ENCODE measurements around the gene HK3. TPM values are rescaled to one million over a fixed set of nuclear protein-coding genes. Genes with fewer than 3 reads are reported as not detected.

Gene HK3
- total and polyA plus RNA-seq, 4 experiments from 2014 or later, result 1.5 to 3.1 TPM; not detected in 2

DNA sequence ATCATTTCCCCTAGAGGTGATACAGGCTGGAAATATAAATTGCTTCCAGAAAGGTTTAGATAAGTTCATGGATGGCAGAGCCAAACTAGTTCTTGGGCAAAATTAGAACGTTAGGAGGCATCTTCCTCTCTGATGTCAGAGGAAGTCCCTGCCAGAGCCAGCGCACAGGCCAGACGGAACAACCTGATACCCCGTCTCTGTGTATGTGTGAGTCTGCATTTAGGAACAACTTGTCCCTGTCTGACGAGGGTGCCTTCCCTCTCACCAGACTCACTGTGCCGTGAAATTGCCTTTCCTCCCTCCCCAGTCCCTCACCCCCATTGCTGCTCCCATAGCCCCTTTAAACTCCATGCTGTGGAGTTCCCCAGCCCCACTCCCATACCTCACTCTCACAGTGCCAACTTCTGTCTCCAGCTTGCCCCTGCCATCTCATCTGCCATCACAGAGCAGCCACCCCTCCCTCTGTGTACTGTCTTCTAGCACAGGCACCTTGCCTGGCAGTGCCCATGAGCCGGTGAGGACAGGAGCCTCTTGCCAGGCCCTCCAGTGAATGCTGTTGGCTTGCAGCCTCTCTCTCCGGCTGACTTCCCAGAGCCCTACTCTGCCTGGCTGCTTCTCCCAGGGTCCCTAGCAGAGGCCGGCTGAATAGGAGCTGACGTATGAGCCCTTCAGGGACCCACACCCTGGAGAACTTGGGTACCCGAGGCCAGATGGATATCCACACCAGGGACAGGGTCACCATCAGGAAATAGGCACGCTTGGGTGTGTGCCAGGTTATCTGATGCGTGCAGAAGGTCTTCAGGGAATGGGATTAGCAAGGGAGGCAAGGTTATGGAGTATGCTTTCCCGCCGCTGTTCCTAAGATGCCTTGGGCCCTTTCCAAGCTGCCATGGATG lies 62.1 kb downstream of the HK3 start:
- Histone ChIP-seq H3K36me3 (ENCODE audit: insufficient read depth, low read length) (no peaks in the 10 kb centered on the region), H3K4me3 (ENCODE audit: low read length in 2 of 2) (no peak overlapping the region), H3K4me1 (ENCODE audit: insufficient read depth, low read length) (no peaks in the 10 kb centered on the region), H3K9me3 (ENCODE audit: control insufficient read depth in 1 of 2, low read length in 2 of 2) (no peaks in the 10 kb centered on the region), H3K27ac (ENCODE audit: low read depth, low read length) (no peak overlapping the region), H3K27me3 (ENCODE audit: insufficient read depth, low read length) (no peaks in the 10 kb centered on the region)
- DNase-seq, result no peak
- Mint-ChIP-seq H3K27me3 (peaks cover 22 to 24% of the 10 kb centered on the region in 2 donors), H3K4me3 (no peak overlapping the region), H3K36me3 (no peaks in the 10 kb centered on the region), H3K9me3 (peaks cover 0 to 5% (median 0%) of the 10 kb centered on the region in 8 donors), H3K27ac (no peak overlapping the region), H3K4me1 (no peaks in the 10 kb centered on the region)
- intact Hi-C loops (cut with micrococcal nuclease), result no loop called here
- ChIA-PET POLR2A (ENCODE audit: partially characterized antibody) (no interaction called here), CTCF (ENCODE audit: partially characterized antibody) (no interaction called here)

DNA sequence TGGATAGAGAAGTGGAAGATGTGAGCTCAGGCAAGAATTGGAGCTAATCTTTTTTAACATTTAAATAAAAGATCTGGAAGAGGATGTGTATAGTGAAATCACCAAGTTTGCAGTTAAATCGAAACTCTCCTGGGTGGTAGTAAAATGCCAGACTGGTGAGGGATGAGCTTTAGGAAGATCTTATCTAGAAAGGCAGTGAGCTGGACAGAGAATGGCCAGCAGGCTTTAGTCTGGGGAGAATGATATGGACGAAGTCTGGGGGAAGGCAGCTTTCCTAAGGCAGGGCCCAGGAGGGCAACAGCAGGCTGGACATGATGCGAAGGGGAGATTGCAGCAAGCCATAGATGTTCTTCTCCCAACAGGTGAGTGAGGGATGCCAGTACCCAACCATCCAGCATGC lies 63.2 kb downstream of the HK3 start:
- H3K36me3 Mint-ChIP-seq, result no peaks in the 10 kb centered on the region

DNA sequence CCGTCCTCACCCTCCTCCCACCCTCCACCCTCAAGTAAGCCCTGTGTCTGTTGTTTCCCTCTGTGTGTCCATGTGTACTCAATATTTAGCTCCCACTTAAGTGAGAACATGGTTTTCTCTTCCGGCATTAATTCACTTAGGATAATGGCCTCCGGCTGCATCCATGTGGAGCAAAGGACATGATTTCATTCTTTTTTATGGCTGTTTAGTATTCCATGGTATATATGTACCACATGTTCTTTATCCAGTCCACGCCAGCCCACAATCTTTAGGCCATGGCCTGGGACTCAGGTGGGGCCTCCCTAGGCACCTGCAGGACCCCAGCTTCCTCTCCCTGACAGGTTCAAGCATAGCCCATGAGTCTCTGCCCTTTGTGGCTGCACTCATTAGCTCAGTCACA lies 65.9 kb downstream of the HK3 start:
- H3K4me1 Mint-ChIP-seq, result peaks cover 0 to 3% (median under 1%) of the 10 kb centered on the region in 4 donors

More for the DNA sequence above, 63.2 kb downstream of the HK3 start:
- Mint-ChIP-seq H3K4me1 (no peaks in the 10 kb centered on the region), H3K27ac (no peak overlapping the region), H3K9me3 (peaks cover 0 to 5% (median 0%) of the 10 kb centered on the region in 8 donors), H3K27me3 (peaks cover 15 to 20% of the 10 kb centered on the region in 2 donors), H3K4me3 (no peak overlapping the region)
- no peaks in the 10 kb centered on the region for H3K9me3 ChIP-seq (ENCODE audit: control insufficient read depth in 1 of 2, low read length in 2 of 2)
- H3K4me1 ChIP-seq (ENCODE audit: insufficient read depth, low read length), result no peaks in the 10 kb centered on the region
- no peaks in the 10 kb centered on the region for H3K27me3 ChIP-seq (ENCODE audit: insufficient read depth, low read length)
- ChIA-PET CTCF (ENCODE audit: partially characterized antibody) (no interaction called here), POLR2A (ENCODE audit: partially characterized antibody) (no interaction called here)
- H3K27ac ChIP-seq (ENCODE audit: low read depth, low read length), result no peak overlapping the region
- intact Hi-C loops (cut with micrococcal nuclease), result no loop called here
- no peak for DNase-seq
- no peak overlapping the region for H3K4me3 ChIP-seq (ENCODE audit: low read length in 2 of 2)
- H3K36me3 ChIP-seq (ENCODE audit: insufficient read depth, low read length), result no peaks in the 10 kb centered on the region

DNA sequence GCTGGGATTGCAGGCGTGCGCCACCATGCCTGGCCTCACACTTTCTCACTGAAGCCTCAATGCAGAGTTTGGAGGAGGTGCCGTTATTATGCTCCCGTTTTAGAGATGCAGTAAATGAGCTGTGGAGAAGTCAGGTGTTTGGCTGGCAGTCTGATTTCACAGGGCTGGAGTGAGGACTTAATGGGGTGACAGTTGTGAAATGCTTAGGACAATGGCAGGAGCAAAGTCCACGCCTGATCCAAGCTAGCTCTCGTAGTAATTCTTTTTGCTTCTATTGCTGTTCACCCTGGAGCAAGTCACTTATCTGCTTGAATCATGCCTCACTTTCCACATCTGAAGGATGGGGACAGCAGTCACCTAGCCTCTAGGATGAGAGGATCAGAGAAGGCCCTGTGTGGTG lies 67.0 kb downstream of the HK3 start:
- intact Hi-C loops (cut with micrococcal nuclease), result no loop called here
- Mint-ChIP-seq H3K27ac (no peak overlapping the region), H3K4me3 (no peak overlapping the region), H3K4me1 (peaks cover 0 to 3% (median under 1%) of the 10 kb centered on the region in 4 donors), H3K27me3 (peaks cover 11 to 26% of the 10 kb centered on the region in 2 donors), H3K36me3 (no peaks in the 10 kb centered on the region), H3K9me3 (peaks cover 0 to 7% (median under 1%) of the 10 kb centered on the region in 8 donors)
- CTCF ChIA-PET (ENCODE audit: partially characterized antibody), result no interaction called here
- H3K4me3 ChIP-seq (ENCODE audit: low read length in 2 of 2), result no peak overlapping the region
- no peaks in the 10 kb centered on the region for H3K9me3 ChIP-seq (ENCODE audit: control insufficient read depth in 1 of 2, low read length in 2 of 2)
- DNase-seq, result no peak
- H3K27me3 ChIP-seq (ENCODE audit: insufficient read depth, low read length), result no peaks in the 10 kb centered on the region
- POLR2A ChIA-PET (ENCODE audit: partially characterized antibody), result no interaction called here
- no peaks in the 10 kb centered on the region for H3K4me1 ChIP-seq (ENCODE audit: insufficient read depth, low read length)
- H3K36me3 ChIP-seq (ENCODE audit: insufficient read depth, low read length), result no peaks in the 10 kb centered on the region
- H3K27ac ChIP-seq (ENCODE audit: low read depth, low read length), result no peak overlapping the region

More for the DNA sequence above, 65.9 kb downstream of the HK3 start:
- Histone ChIP-seq H3K4me3 (ENCODE audit: low read length in 2 of 2) (no peak overlapping the region), H3K4me1 (ENCODE audit: insufficient read depth, low read length) (no peaks in the 10 kb centered on the region), H3K36me3 (ENCODE audit: insufficient read depth, low read length) (no peaks in the 10 kb centered on the region), H3K27ac (ENCODE audit: low read depth, low read length) (no peak overlapping the region), H3K9me3 (ENCODE audit: control insufficient read depth in 1 of 2, low read length in 2 of 2) (no peaks in the 10 kb centered on the region), H3K27me3 (ENCODE audit: insufficient read depth, low read length) (no peaks in the 10 kb centered on the region)
- Mint-ChIP-seq H3K27me3 (peaks cover 11 to 26% of the 10 kb centered on the region in 2 donors), H3K36me3 (no peaks in the 10 kb centered on the region), H3K4me3 (no peak overlapping the region), H3K27ac (no peak overlapping the region), H3K9me3 (peaks cover 0 to 7% (median under 1%) of the 10 kb centered on the region in 8 donors)
- intact Hi-C loops (cut with micrococcal nuclease), result no loop called here
- POLR2A ChIA-PET (ENCODE audit: partially characterized antibody), result no interaction called here
- no peak for DNase-seq
- CTCF ChIA-PET (ENCODE audit: partially characterized antibody), result no interaction called here

DNA sequence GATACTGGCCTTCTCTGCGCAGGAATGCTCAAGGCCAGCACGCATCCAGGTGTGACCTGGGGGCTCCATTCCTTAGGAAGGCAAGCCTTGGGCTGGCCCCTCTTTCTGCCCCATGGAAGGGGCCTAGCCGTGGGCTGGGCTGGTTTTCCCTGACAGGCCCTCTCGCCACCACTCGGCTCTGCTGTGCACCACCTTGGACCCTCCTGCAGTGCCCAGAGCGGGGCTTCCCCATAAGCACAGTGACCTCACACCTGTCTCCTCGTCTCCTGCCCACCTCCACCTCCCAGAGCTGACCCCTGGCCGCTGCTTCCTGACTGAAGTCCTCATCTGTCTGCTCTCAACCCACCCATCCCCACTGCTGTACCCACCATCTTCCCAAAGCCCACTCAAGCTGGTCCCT lies 67.7 kb downstream of the HK3 start:
- no peak overlapping the region for H3K4me3 Mint-ChIP-seq
- Histone ChIP-seq H3K9me3 (ENCODE audit: control insufficient read depth in 1 of 2, low read length in 2 of 2) (no peaks in the 10 kb centered on the region), H3K4me1 (ENCODE audit: insufficient read depth, low read length) (no peaks in the 10 kb centered on the region), H3K27ac (ENCODE audit: low read depth, low read length) (no peak overlapping the region), H3K27me3 (ENCODE audit: insufficient read depth, low read length) (no peaks in the 10 kb centered on the region), H3K4me3 (ENCODE audit: low read length in 2 of 2) (no peak overlapping the region), H3K36me3 (ENCODE audit: insufficient read depth, low read length) (no peaks in the 10 kb centered on the region)
- H3K36me3 Mint-ChIP-seq, result no peaks in the 10 kb centered on the region
- ChIA-PET CTCF (ENCODE audit: partially characterized antibody) (no interaction called here), POLR2A (ENCODE audit: partially characterized antibody) (no interaction called here)
- H3K4me1 Mint-ChIP-seq, result peaks cover 0 to 3% (median under 1%) of the 10 kb centered on the region in 4 donors
- H3K27ac Mint-ChIP-seq, result no peak overlapping the region
- peaks cover 13 to 26% of the 10 kb centered on the region in 2 donors for H3K27me3 Mint-ChIP-seq
- peaks cover 0 to 7% (median under 1%) of the 10 kb centered on the region in 8 donors for H3K9me3 Mint-ChIP-seq
- DNase-seq, result no peak
- intact Hi-C loops (cut with micrococcal nuclease), result no loop called here

DNA sequence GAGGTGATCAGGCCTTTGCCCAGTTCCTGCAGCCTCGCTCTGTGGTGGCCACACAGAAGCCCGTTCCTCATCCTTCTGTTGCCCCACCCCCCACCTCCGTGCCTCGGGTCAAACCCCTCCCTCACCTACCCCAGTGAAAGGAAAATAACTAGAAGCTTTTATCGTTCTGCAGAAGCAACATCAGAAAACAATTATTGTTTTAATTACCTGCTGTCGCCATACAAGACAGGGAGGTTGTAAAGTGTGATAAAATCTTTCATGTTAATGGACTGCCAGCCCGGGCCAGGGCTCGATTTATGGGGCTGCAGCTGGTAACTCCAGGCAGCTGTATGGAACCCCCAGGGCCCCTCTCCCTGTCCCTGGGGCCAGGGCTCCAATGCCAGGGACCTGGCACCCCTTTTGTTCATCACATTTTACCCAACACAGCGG lies 68.1 kb downstream of the HK3 start:
- no peaks in the 10 kb centered on the region for H3K4me1 ChIP-seq (ENCODE audit: insufficient read depth, low read length)
- CTCF ChIA-PET (ENCODE audit: partially characterized antibody), result no interaction called here
- H3K4me1 Mint-ChIP-seq, result peaks cover 0 to 3% (median under 1%) of the 10 kb centered on the region in 4 donors

More for the DNA sequence above, 68.1 kb downstream of the HK3 start:
- intact Hi-C loops (cut with micrococcal nuclease), result no loop called here
- Histone ChIP-seq H3K27ac (ENCODE audit: low read depth, low read length) (no peak overlapping the region), H3K27me3 (ENCODE audit: insufficient read depth, low read length) (no peaks in the 10 kb centered on the region), H3K9me3 (ENCODE audit: control insufficient read depth in 1 of 2, low read length in 2 of 2) (no peaks in the 10 kb centered on the region), H3K36me3 (ENCODE audit: insufficient read depth, low read length) (no peaks in the 10 kb centered on the region), H3K4me3 (ENCODE audit: low read length in 2 of 2) (no peak overlapping the region)
- Mint-ChIP-seq H3K9me3 (peaks cover 0 to 7% (median under 1%) of the 10 kb centered on the region in 8 donors), H3K36me3 (no peaks in the 10 kb centered on the region), H3K4me3 (no peak overlapping the region), H3K27me3 (peaks cover 12 to 24% of the 10 kb centered on the region in 2 donors), H3K27ac (no peak overlapping the region)
- no peak for DNase-seq
- POLR2A ChIA-PET (ENCODE audit: partially characterized antibody), result no interaction called here

Measured in CD4-positive, alpha-beta memory T cell (primary cell).